ENCODE measurements around the gene CHTF18.

CHTF18 gene

DNA sequence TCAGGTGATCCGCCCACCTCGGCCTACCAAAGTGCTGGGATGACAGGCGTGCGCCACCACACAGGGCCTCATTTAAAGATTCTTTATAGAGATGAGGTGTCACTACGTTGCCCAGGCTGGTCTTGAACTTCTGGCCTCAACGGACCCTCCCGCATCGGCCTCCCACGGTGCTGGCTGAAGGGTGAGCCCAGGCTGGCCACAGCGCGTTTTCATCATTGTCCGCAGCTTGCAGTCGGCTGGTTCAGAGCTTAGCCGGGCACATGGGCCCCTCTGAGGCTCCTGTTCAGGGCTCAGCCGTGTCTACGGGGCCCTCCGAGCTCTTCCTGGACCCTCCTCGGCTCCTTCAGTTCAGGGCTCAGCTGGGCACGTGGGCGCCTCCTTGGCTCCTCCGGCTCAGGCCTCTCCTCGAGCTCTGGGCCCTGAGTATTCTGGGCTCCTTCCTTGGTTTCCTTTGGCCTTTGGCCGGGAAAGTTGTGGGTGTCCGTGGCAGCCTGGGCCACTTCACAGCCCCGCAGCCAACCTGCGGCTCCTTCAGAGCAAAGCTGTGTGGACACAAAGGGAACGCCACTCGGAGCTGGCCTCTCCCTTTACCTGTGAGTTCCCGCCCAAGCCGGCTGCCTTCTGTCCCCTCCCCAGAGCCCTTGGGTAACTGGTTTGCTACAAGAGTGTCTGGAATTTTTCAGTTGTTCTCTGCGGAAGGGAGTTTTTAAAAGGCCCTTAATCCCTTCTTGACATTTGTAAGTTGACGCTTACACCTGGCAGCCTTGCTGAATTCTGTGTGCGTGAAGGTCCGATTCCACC, 29.1 kb upstream of the CHTF18 start:
- in situ Hi-C loops (cut with MboI; ENCODE audit: low pct_unique_long_range_greater_than_20kb, low sequenced_read_pairs), result no loop called here
- no peak for DNase-seq

DNA sequence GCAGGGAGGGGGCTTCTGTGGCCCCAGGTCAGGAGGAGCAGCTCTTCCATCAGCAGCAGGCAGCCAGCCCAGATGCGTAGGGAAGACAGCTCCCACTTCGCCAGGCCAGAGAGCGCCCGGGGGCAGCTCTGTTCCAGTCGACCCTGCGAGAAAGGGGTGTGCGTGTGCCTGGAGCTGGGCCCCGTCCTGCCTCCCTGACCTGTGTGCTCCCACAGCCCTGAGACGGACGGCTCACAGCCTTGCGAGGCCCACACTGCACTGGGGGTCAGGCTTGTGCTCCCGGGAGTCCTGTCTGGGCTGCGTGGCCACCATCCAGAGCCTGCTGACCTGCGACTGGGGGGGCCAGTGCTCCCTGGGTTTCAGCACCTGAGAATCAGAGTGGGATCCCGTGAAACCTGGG, 28.4 kb upstream of the CHTF18 start:
- in situ Hi-C loops (cut with MboI; ENCODE audit: low pct_unique_long_range_greater_than_20kb, low sequenced_read_pairs), result no loop called here
- DNase-seq, result no peak

DNA sequence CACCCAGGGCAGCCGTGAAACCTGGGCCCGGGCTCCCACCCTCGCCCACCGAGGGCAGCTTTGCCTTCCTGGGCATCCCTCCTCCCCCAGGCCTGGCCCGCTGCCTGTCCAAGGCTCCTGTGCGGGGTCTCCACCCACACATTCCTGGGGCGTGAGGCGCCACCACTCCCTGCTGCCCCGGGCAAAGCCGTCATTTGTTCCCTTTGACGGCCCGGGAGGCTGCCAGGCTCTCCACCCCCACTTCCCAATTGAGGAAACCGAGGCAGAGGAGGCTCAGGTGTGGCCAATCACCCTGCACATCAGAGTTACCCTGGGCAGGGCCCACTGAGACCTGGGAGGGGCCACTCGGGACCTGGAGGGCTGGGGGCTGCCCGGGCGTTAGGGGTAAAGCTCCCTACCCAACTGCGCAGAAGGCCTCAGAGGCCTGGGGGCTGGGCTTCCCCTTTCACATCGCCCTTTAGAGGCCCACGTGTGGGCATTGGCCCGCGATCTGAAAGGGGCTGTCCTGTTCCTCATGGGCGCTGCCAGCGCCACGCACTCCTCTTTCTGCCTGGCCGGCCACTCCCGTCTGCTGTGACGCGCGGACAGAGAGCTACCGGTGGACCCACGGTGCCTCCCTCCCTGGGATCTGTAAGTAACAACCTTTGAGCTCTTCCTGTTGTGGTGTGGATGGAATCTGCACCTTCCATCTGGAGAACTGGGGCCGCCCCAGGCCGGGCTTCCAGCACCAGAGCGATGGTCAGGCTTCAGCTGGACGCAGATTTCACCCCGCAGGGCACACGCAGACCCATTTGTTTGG, 27.7 kb upstream of the CHTF18 start, which contains the start of gene MSLN:
TSS of gene MSLN (plus strand) at position 190 of the 799 bp plus-strand sequence. CDS start 1,947 bp downstream, outside the sequence.
- DNase-seq, result no peak
- in situ Hi-C loops (cut with MboI; ENCODE audit: low pct_unique_long_range_greater_than_20kb, low sequenced_read_pairs), result no loop called here

DNA sequence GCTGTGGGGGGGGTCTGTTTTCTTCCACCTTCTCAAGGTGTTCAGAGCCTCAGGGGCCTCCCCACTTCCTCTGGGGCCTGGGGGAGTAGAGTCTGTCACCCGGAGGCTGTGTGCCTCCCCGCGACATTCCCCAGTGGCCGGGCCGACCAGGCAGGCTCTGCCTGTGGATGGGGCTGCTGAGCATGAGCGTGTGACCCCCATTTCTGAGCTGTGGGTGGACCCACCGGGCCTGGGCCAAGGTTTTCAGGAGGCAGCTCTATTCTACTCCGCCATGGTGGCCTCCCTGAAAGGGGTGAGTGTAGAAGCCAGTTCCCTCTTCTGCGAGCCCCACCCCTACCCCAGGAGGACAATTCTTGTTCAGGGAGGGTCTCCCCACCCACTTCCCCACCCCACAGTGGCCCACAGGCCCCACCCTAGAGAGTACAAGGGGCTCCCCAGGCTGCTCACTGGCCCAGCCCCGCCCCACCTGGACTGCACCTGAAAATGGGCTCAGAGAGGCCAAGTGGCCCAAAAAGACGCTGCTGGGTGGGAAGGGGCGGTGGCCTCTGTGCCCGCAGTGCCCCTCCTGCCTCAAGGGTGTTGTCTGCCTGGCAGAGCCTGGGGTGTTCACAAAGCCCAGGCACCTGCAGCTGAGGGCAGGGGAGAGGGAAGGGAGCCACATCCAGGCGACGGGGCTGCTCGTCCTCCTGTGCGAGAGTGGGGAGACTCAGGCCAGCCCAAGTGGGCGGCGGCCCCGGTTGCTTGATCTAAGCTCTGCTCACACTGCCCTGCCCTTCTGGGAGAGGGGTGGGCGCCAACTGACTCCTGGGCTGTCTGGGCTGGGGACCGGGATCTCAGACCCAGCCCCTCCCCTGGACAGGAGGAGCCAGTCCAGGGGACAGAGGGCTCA, 26.6 kb upstream of the CHTF18 start:
- DNase-seq, result no peak
- in situ Hi-C loops (cut with MboI; ENCODE audit: low pct_unique_long_range_greater_than_20kb, low sequenced_read_pairs), result no loop called here

DNA sequence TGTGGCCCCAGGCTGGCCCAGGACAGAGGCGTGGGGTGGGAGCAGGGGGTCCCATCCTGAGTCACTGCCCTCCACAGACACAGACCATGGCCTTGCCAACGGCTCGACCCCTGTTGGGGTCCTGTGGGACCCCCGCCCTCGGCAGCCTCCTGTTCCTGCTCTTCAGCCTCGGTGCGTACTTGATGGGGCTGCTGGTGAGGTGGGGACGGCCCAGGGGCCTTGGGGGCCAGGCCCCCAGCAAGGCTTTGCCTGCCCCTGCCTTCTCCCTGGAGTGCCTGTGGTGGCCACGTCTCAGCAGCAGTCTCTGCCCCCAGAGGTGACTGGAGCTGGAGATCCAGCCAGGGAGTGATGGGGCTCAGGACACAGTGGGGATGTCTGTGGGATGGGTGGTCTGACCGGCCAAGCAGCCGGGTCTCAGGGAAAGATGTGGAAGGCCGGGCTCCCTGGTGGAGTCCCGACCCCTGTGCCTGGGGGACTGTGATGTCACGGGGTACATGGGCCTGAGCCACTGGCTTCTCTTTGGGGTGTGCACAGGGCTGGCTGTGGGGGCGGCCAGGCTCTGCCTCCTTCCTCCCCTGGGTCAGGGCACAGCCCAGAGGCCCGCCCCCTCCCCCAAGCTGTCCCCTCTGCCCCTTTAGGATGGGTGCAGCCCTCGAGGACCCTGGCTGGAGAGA, 25.7 kb upstream of the CHTF18 start:
- in situ Hi-C loops (cut with MboI; ENCODE audit: low pct_unique_long_range_greater_than_20kb, low sequenced_read_pairs), result no loop called here
- no peak for DNase-seq

DNA sequence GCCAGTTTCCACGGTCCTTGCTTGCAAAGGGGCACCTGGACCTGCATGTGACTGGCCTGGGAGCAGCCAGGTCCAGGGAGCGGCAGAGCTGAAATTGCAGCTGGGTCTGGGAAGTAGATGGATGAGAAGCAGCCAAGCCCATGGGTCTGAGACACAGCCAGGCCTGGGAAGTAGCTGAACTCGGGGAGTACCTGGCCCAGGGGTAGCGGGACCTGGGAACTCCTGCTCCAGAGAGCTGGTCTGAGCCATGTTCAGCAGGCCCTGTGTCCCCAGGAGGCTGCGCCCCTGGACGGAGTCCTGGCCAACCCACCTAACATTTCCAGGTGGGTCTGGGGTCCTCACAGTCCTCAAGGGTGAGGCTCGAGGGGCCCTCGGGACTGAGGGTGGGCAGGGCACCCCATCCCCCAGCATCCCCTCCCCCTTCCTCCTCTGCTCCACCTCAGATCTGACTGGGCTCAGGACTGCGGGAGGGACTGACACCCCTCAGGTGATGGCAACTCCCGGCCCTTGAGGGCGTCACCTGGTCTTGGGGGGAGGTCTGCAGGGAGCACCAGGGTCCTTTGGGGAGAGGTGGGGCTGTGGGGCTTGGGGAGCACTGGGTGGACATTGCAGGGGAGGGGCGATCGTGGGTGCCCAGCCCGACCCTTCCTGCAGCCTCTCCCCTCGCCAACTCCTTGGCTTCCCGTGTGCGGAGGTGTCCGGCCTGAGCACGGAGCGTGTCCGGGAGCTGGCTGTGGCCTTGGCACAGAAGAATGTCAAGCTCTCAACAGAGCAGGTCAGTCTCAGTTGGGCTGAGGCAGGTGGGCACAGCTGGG, 24.8 kb upstream of the CHTF18 start:
- no peak for DNase-seq
- in situ Hi-C loops (cut with MboI; ENCODE audit: low pct_unique_long_range_greater_than_20kb, low sequenced_read_pairs), result no loop called here

DNA sequence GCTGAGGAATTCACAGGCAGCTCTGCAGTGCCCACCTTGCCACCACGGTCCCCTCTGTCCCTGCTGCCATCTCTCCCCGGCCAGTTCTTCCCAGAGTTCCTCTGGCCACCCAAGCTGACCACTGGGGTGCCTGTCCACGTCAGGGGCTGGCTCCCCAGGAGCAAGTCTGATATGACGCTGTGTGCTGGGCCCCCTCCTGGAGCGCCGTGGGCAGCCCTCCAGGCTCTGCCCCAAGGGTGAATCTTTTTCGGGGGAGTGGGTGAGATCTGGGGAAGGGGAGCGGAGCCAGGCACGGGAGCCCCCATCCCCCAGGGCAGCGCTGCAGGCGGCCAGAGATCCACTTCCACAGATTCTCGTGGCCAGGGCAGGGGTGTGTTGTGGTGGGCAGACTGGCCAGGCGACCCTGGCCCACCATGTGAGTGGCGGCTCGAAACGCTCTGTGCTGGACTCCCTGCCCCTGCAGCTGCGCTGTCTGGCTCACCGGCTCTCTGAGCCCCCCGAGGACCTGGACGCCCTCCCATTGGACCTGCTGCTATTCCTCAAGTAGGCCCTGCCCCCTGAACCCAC, 24.2 kb upstream of the CHTF18 start:
- no peak for DNase-seq
- in situ Hi-C loops (cut with MboI; ENCODE audit: low pct_unique_long_range_greater_than_20kb, low sequenced_read_pairs), result no loop called here

DNA sequence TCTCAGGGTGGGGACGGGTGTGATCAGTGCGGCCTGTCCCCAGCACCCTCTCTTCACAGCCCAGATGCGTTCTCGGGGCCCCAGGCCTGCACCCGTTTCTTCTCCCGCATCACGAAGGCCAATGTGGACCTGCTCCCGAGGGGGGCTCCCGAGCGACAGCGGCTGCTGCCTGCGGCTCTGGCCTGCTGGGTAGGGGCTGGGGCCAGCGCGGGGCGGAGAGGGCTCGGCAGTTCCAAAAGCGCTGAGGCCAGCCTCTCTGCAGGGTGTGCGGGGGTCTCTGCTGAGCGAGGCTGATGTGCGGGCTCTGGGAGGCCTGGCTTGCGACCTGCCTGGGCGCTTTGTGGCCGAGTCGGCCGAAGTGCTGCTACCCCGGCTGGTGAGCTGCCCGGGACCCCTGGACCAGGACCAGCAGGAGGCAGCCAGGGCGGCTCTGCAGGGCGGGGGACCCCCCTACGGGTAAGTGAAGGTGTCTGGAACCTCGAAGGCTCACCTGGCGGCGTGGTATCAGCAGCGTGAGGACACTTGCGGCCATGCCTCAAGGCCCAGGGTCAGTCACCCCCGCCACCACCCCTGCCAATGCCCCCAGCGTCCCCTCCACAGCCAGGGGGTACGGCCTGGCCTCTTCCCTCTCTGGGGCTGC, 23.5 kb upstream of the CHTF18 start:
- DNase-seq, result no peak
- in situ Hi-C loops (cut with MboI; ENCODE audit: low pct_unique_long_range_greater_than_20kb, low sequenced_read_pairs), result no loop called here

DNA sequence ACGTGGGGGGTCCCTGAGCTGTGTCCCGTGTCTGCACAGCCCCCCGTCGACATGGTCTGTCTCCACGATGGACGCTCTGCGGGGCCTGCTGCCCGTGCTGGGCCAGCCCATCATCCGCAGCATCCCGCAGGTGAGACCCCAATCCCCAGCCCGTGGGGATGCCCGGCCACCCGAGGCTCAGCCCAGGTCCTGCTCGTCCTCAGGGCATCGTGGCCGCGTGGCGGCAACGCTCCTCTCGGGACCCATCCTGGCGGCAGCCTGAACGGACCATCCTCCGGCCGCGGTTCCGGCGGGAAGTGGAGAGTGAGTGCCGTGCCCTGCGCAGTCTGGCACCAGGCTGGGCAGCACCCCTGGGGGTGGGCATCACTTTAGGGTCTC, 22.9 kb upstream of the CHTF18 start:
- DNase-seq, result no peak
- in situ Hi-C loops (cut with MboI; ENCODE audit: low pct_unique_long_range_greater_than_20kb, low sequenced_read_pairs), result no loop called here

DNA sequence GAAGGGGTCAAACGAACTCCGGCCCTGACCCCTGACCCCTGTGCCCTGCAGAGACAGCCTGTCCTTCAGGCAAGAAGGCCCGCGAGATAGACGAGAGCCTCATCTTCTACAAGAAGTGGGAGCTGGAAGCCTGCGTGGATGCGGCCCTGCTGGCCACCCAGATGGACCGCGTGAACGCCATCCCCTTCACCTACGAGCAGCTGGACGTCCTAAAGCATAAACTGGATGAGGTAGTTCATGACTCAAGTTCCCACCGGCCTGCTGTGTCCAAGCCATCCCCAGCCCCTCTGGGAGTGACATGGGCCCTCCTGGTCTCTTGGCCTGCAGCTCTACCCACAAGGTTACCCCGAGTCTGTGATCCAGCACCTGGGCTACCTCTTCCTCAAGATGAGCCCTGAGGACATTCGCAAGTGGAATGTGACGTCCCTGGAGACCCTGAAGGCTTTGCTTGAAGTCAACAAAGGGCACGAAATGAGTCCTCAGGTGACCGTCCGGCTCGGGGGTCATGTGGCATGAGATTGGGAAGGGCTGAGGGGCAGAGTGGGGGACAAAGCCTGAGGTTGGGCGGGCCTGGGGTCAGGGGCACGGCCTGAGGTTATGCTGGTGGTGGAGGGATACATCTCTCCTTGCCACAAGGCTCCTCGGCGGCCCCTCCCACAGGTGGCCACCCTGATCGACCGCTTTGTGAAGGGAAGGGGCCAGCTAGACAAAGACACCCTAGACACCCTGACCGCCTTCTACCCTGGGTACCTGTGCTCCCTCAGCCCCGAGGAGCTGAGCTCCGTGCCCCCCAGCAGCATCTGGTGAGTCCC, 22.2 kb upstream of the CHTF18 start:
- in situ Hi-C loops (cut with MboI; ENCODE audit: low pct_unique_long_range_greater_than_20kb, low sequenced_read_pairs), result no loop called here
- DNase-seq, result no peak

DNA sequence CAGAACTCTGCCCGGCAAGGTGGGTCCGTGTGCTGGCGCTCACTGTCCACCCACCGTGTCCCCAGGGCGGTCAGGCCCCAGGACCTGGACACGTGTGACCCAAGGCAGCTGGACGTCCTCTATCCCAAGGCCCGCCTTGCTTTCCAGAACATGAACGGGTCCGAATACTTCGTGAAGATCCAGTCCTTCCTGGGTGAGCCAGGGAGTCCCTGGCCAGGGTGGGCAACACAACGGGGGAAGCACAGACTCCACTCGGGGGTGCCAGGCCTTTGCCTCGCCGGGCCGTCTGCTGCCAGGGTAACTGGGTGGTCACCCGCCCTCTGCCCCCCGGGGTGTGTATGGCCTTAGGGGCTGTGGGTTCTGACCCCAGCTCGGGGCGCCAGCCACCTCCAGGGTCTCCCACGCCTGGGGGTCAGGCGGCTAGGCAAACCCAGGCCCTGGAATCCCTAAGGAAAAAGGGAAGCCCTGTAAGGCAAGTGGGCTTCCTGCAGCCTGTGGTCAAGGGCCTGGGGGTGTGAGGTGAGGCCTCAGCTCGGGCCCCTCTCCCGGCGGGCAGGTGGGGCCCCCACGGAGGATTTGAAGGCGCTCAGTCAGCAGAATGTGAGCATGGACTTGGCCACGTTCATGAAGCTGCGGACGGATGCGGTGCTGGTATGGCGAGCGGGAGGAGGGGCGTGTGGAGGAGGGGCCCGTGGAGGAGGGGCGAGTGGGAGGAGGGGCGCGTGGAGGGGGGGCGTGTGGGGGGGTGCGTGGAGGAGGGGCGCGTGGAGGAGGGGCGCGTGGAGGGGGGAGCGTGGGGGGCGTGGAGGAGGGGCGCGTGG, 21.4 kb upstream of the CHTF18 start:
- in situ Hi-C loops (cut with MboI; ENCODE audit: low pct_unique_long_range_greater_than_20kb, low sequenced_read_pairs), result no loop called here
- DNase-seq, result no peak

DNA sequence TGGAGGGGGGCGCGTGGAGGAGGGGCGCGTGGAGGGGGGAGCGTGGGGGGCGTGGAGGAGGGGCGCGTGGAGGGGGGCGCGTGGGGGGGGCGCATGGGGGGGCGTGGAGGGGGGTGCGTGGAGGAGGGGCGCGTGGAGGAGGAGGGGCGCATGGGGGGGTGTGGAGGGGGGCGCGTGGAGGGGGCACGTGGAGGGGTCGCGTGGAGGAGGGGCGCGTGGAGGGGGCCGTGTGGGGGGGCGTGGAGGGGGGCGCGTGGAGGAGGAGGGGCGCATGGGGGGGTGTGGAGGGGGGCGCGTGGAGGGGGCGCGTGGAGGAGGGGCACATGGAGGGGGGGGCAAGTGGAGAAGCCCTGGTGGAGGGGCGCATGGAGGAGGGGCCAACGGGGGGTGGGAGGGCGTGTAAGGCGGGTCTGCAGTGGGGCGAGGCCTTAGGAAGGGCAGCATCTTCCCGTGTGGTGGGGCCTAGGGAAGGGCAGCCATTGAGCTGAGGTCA, 20.6 kb upstream of the CHTF18 start:
- DNase-seq, result no peak
- in situ Hi-C loops (cut with MboI; ENCODE audit: low pct_unique_long_range_greater_than_20kb, low sequenced_read_pairs), result no loop called here

DNA sequence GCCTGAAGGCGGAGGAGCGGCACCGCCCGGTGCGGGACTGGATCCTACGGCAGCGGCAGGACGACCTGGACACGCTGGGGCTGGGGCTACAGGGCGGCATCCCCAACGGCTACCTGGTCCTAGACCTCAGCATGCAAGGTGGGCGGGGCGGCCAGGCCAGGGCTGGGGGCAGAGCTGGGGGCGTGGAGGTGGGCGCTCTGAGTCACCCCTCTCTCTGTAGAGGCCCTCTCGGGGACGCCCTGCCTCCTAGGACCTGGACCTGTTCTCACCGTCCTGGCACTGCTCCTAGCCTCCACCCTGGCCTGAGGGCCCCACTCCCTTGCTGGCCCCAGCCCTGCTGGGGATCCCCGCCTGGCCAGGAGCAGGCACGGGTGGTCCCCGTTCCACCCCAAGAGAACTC, 20.0 kb upstream of the CHTF18 start:
- in situ Hi-C loops (cut with MboI; ENCODE audit: low pct_unique_long_range_greater_than_20kb, low sequenced_read_pairs), result no loop called here

DNA sequence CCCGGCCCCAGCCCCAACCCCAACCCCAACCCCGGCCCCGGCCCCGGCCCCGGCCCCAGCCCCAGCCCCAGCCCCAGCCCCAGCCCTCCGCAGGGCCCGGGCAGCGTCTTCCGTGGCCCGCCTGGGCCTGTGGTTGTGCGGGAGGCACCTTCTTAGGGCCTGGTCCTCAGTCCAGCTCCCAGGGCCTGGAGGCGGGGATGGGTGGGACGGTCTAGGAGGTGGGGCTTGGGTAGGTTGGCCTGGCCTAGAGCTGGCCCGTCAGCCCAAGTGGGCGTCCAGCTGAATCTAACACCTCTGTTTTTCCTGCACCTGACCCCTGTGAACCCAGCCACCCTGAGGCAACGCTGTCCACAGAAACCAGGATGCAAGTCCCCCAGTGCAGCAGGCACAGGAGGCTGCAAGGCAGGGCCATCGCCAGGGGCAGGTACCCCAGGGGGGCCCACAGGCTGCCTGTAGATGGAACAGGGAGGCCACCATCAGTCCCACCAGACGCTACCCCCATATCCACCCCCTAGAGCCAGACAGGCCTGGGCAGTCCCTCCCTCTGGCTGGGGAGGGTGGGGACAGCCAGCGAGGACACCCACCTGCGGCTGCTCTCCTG, 19.1 kb upstream of the CHTF18 start:
- in situ Hi-C loops (cut with MboI; ENCODE audit: low pct_unique_long_range_greater_than_20kb, low sequenced_read_pairs), result no loop called here
- no peak for DNase-seq

More for the DNA sequence above, 20.0 kb upstream of the CHTF18 start:
- no peak for DNase-seq

DNA sequence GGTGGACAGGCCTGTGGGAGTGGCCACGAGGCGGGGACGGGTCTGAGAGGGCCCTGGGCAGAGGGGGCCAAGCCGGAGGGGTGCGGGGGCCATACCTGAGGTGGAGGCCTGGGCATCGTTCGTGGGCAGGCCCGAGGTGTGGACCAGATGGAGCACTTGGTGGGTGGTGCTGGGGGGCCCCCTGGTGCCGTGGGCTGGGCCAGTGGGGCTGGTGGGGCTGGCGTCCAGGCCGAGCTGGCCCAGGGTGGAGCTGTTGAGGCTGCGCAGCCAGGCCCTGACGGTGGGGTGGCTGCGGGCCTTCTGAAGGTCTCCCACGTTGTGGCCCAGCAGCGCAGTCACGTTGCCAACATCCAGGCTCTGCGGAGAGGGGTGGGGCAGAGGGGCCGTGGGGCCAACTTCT, 18.5 kb upstream of the CHTF18 start:
- in situ Hi-C loops (cut with MboI; ENCODE audit: low pct_unique_long_range_greater_than_20kb, low sequenced_read_pairs), result no loop called here
- DNase-seq, result no peak

Data from KBM-7 (cell line).